HG02759 (cell line): ENCODE results near the gene OR52N5.

Experiments used
- ATAC-seq: cut with Tn5 transposase; IDR thresholded peaks from one replicate; pipeline ENCODE4 v1.9.1; 2021; ENCODE audit warnings: mild to moderate bottlenecking, moderate library complexity; ENCODE audit not compliant: unreplicated experiment

Gene OR52N5

DNA sequence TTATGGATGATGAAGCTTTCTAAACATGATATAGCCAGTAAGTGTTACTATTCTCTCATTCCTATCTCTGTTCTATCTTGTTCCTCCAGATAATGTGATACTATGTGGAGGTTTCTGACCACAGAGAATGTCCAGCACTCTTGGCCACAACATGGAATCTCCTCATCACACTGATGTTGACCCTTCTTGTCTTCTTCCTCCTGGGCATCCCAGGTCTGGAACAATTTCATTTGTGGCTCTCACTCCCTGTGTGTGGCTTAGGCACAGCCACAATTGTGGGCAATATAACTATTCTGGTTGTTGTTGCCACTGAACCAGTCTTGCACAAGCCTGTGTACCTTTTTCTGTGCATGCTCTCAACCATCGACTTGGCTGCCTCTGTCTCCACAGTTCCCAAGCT lies 56.8 kb downstream of the OR52N5 start:
- no peak for ATAC-seq
